ENCODE data around the gene CD2BP2.

- TF ChIP-seq CTCF (IDR thresholded peaks at IDR 0.05), result no peak
- no peak for TF ChIP-seq POLR2AphosphoS5 (IDR thresholded peaks at IDR 0.05)
- no peak for TF ChIP-seq POLR2A (IDR thresholded peaks at IDR 0.05)
Measured at GRCh38 chr16:30374538-30374937, 19.4 kb upstream of the CD2BP2 start, which contains the start of gene MYL11.
